Neural cell (in vitro differentiated cells): ENCODE measurements around the gene PALD1. TPM values are rescaled to one million over a fixed set of nuclear protein-coding genes. Genes with fewer than 3 reads are reported as not detected.

Experiments used
- H2AFZ ChIP-seq: fragments of 200-600, 300-800 bp; sonication (generic), shearing (Covaris generic); 2 replicates; pipeline ENCODE4 v1.6.0; 2014; ENCODE audit warnings: low read depth, mild to moderate bottlenecking, antibody characterized with exemption, low read length, moderate library complexity
- H3F3A ChIP-seq: fragments of 200-600 bp; shearing (Covaris generic); 2 replicates; pipeline ENCODE4 v1.6.1; 2016; ENCODE audit warnings: mild to moderate bottlenecking, moderate library complexity, mixed read lengths, antibody characterized with exemption, low read length; ENCODE audit not compliant: insufficient read depth, poor library complexity, severe bottlenecking
- H3K27ac ChIP-seq: fragments of 200-600, 300-800 bp; sonication (generic), shearing (Covaris generic); 2 replicates; pipeline ENCODE4 v1.5.1; 2014; ENCODE audit warnings: mild to moderate bottlenecking, low read length, moderate library complexity
- H3K27me3 ChIP-seq: fragments of 300-800, 200-600 bp; sonication (generic), shearing (Covaris generic); 2 replicates; pipeline ENCODE4 v1.6.0; 2014; ENCODE audit warnings: mild to moderate bottlenecking, low read depth, low read length, moderate library complexity; ENCODE audit not compliant: insufficient read depth
- H3K36me3 ChIP-seq: fragments of 300-800, 200-600 bp; sonication (generic), shearing (Covaris generic); 2 replicates; pipeline ENCODE4 v1.5.1; 2014; ENCODE audit warnings: mild to moderate bottlenecking, antibody characterized with exemption, low read length, moderate library complexity; ENCODE audit not compliant: insufficient read depth
- H3K4me2 ChIP-seq: fragments of 300-800, 200-600 bp; sonication (generic), shearing (Covaris generic); 2 replicates; pipeline ENCODE4 v1.6.0; 2014; ENCODE audit warnings: mild to moderate bottlenecking, low read length
- H3K4me3 ChIP-seq: fragments of 300-800, 200-600 bp; sonication (generic), shearing (Covaris generic); 2 replicates; pipeline ENCODE4 v1.5.1; 2014; ENCODE audit warnings: mild to moderate bottlenecking, low read length, moderate library complexity
- H3K79me2 ChIP-seq: fragments of 200-600 bp; shearing (Covaris generic); replicated peaks from 2 replicates; pipeline ENCODE4 v1.6.0; 2014; ENCODE audit warnings: mild to moderate bottlenecking, low read length, moderate library complexity; ENCODE audit not compliant: insufficient read depth
- H3K9ac ChIP-seq: fragments of 300-800, 200-600 bp; sonication (generic), shearing (Covaris generic); 2 replicates; pipeline ENCODE4 v1.6.1; 2016; ENCODE audit warnings: mild to moderate bottlenecking, low read length, mixed read lengths
- H3K9me2 ChIP-seq: fragments of 200-600 bp; shearing (Covaris generic); 2 replicates; pipeline ENCODE4 v1.6.1; 2016; ENCODE audit warnings: mild to moderate bottlenecking, low read length, mixed read lengths; ENCODE audit not compliant: insufficient read depth
- H3K9me3 ChIP-seq: fragments of 200-600, 300-800 bp; sonication (generic), shearing (Covaris generic); 2 replicates; pipeline ENCODE4 v1.6.1; 2016; ENCODE audit warnings: mild to moderate bottlenecking, mixed run types, low read length, moderate library complexity, mixed read lengths
- H4K20me1 ChIP-seq: fragments of 200-600 bp; shearing (Covaris generic); 2 replicates; pipeline ENCODE4 v1.6.1; 2016; ENCODE audit warnings: mild to moderate bottlenecking, mixed run types; ENCODE audit not compliant: insufficient read depth
- EP300 ChIP-seq: fragments of 450-650 bp; conservative IDR thresholded peaks from 2 replicates; pipeline ENCODE4 v1.6.1; 2014; ENCODE audit warnings: antibody characterized with exemption, mild to moderate bottlenecking, moderate library complexity; ENCODE audit not compliant: poor library complexity, severe bottlenecking
- EZH2 ChIP-seq: fragments of 200-600, 300-800 bp; shearing (Covaris generic), sonication (generic); IDR thresholded peaks from 2 replicates; pipeline ENCODE4 v1.6.1; 2014; ENCODE audit warnings: antibody characterized with exemption, low read length, borderline replicate concordance, mild to moderate bottlenecking; ENCODE audit not compliant: insufficient read depth, poor library complexity, severe bottlenecking
- MXI1 ChIP-seq: fragments of 450-650 bp; conservative IDR thresholded peaks from 2 replicates; pipeline ENCODE4 v1.6.1; 2014; ENCODE audit warnings: antibody characterized with exemption, mild to moderate bottlenecking; ENCODE audit not compliant: poor library complexity, severe bottlenecking
- POLR2AphosphoS5 ChIP-seq: IDR thresholded peaks from 2 replicates; pipeline ENCODE4 v1.6.1; 2012
- RAD21 ChIP-seq: fragments of 450-650 bp; conservative IDR thresholded peaks from 2 replicates; pipeline ENCODE4 v1.6.1; 2014; ENCODE audit warnings: antibody characterized with exemption, mild to moderate bottlenecking, moderate library complexity
- SMC3 ChIP-seq: fragments of 450-650 bp; conservative IDR thresholded peaks from 2 replicates; pipeline ENCODE4 v1.6.1; 2014; ENCODE audit warnings: antibody characterized with exemption, mild to moderate bottlenecking, moderate library complexity; ENCODE audit not compliant: poor library complexity
- TAF1 ChIP-seq: IDR thresholded peaks from 2 replicates; pipeline ENCODE4 v1.6.1; 2012; ENCODE audit warnings: low read depth
- polyA plus RNA-seq: library from polyadenylated mRNA; depleted of rRNA; stranded (reverse); fragments of >200 nt; gene quantifications from 2 replicates; pipeline ENCODE4 v1.2.3, GENCODE V29; 2014
- TF ChIP-seq, protein P1 (sequence below): fragments of 450-650 bp; IDR thresholded peaks from 2 replicates; pipeline ENCODE4 v1.5.1; 2014; ENCODE audit warnings: antibody characterized with exemption, mild to moderate bottlenecking, moderate library complexity; ENCODE audit not compliant: poor library complexity, severe bottlenecking
- TF ChIP-seq, protein P2 (sequence below): IDR thresholded peaks from 2 replicates; pipeline ENCODE4 v1.6.1; 2012; ENCODE audit warnings: borderline replicate concordance

The PALD1 gene
- polyA plus RNA-seq, 1 donor from 2014 or later, result 1.1 TPM

DNA sequence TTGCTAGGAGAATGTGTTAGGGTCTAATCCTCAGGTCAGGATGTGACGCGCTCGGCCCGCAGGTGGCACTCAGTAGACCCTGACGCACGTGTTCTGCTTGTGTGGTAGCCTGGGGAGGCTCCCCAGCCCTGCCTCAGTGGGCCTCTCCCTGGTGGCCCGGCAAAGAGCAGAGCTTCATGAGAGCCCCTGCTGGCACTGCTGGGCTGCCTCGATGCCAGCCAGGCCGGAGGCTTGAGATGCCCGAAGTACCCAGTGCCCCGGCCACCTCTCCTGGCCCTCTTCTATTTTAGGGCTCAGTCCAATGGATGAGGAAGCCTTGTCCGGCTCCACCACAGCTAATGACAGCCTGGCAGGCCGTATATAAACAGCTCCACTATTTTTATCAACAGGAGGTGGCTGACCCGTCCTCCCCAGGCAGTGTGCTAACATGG lies 82.0 kb downstream of the PALD1 start:
- no peaks in the 10 kb centered on the region for H3K79me2 ChIP-seq
- H3K27ac ChIP-seq, result no peak overlapping the region
- no peak overlapping the region for H3K9ac ChIP-seq
- H3K9me3 ChIP-seq, result no peaks in the 10 kb centered on the region
- no peaks in the 10 kb centered on the region for H3K9me2 ChIP-seq
- H3K4me3 ChIP-seq, result no peak overlapping the region
- no peaks in the 10 kb centered on the region for H4K20me1 ChIP-seq
- no peaks in the 10 kb centered on the region for H3K27me3 ChIP-seq
- H3F3A ChIP-seq, result no peaks in the 10 kb centered on the region
- no peaks in the 10 kb centered on the region for H3K36me3 ChIP-seq
- H3K4me2 ChIP-seq, result no peak overlapping the region
- TF ChIP-seq TAF1 (no peak), MXI1 (no peak), RAD21 (no peak), SMC3 (no peak), POLR2AphosphoS5 (no peak), EP300 (no peak), EZH2 (no peak)
- TF ChIP-seq, protein P1, sequence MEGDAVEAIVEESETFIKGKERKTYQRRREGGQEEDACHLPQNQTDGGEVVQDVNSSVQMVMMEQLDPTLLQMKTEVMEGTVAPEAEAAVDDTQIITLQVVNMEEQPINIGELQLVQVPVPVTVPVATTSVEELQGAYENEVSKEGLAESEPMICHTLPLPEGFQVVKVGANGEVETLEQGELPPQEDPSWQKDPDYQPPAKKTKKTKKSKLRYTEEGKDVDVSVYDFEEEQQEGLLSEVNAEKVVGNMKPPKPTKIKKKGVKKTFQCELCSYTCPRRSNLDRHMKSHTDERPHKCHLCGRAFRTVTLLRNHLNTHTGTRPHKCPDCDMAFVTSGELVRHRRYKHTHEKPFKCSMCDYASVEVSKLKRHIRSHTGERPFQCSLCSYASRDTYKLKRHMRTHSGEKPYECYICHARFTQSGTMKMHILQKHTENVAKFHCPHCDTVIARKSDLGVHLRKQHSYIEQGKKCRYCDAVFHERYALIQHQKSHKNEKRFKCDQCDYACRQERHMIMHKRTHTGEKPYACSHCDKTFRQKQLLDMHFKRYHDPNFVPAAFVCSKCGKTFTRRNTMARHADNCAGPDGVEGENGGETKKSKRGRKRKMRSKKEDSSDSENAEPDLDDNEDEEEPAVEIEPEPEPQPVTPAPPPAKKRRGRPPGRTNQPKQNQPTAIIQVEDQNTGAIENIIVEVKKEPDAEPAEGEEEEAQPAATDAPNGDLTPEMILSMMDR, result no peak
- TF ChIP-seq, protein P2, sequence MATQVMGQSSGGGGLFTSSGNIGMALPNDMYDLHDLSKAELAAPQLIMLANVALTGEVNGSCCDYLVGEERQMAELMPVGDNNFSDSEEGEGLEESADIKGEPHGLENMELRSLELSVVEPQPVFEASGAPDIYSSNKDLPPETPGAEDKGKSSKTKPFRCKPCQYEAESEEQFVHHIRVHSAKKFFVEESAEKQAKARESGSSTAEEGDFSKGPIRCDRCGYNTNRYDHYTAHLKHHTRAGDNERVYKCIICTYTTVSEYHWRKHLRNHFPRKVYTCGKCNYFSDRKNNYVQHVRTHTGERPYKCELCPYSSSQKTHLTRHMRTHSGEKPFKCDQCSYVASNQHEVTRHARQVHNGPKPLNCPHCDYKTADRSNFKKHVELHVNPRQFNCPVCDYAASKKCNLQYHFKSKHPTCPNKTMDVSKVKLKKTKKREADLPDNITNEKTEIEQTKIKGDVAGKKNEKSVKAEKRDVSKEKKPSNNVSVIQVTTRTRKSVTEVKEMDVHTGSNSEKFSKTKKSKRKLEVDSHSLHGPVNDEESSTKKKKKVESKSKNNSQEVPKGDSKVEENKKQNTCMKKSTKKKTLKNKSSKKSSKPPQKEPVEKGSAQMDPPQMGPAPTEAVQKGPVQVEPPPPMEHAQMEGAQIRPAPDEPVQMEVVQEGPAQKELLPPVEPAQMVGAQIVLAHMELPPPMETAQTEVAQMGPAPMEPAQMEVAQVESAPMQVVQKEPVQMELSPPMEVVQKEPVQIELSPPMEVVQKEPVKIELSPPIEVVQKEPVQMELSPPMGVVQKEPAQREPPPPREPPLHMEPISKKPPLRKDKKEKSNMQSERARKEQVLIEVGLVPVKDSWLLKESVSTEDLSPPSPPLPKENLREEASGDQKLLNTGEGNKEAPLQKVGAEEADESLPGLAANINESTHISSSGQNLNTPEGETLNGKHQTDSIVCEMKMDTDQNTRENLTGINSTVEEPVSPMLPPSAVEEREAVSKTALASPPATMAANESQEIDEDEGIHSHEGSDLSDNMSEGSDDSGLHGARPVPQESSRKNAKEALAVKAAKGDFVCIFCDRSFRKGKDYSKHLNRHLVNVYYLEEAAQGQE, result no peak
- no peak overlapping the region for H2AFZ ChIP-seq

DNA sequence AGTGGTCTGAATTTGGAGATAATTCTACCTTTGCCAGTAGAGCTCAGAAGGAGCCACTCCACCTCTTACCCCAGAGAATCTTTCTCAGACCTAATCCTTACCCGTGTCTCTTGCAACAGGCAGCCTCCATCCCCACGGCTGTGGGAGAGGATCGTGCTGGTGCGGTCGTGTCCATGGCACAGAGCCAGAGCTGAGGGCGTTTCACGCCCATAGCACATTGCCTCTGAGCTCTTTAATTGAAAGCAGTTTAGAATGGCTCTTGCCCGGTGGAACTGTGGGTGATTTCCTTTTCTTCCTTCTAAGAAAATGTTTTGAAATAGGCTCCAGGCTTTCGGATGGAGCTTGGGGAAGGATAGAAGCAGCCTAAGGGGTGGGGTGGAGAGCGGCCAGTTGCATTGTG lies 82.5 kb downstream of the PALD1 start:
- Histone ChIP-seq H3K79me2 (no peaks in the 10 kb centered on the region), H3K36me3 (no peaks in the 10 kb centered on the region), H3K9ac (no peak overlapping the region), H3K27me3 (no peaks in the 10 kb centered on the region), H3K4me2 (no peak overlapping the region), H3K9me2 (no peaks in the 10 kb centered on the region), H4K20me1 (no peaks in the 10 kb centered on the region), H3K9me3 (no peaks in the 10 kb centered on the region), H3K27ac (no peak overlapping the region), H2AFZ (no peak overlapping the region), H3F3A (no peaks in the 10 kb centered on the region), H3K4me3 (no peak overlapping the region)
- TF ChIP-seq, protein P1, result no peak
- TF ChIP-seq POLR2AphosphoS5, result no peak
- TF ChIP-seq, protein P2, result no peak
- no peak for TF ChIP-seq EP300
- no peak for TF ChIP-seq EZH2
- TF ChIP-seq MXI1, result no peak
- TF ChIP-seq TAF1, result no peak
- TF ChIP-seq RAD21, result no peak
- TF ChIP-seq SMC3, result no peak
